Measurements from ENCODE around the gene PPID. TPM values are rescaled to one million over a fixed set of nuclear protein-coding genes. Genes with fewer than 3 reads are reported as not detected.

The PPID gene
- total RNA-seq, 2 donors from 2014 or later: 38.9 to 40.3 TPM

DNA sequence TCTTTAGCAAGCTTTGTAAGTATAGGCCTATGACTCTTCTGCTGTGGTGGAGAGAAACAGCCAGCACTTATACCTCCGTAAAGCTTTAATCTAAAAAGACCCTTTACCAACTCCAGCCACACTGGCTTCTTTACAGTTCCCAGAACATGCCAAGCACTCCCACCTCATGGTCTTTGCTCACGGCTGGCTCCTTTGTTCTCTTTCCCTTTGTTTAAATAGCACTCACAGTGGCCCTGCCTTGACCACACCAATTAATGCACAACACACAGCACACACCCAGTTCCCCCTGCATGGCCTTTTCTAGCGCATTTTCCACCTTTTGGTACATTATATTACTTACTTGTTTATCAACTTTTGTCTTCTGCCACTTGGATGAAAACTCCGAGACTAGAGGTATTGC lies 18.9 kb downstream of the PPID start:
- peaks cover 19% of the 10 kb centered on the region for H3K4me1 Mint-ChIP-seq
- no peaks in the 10 kb centered on the region for H3K27me3 Mint-ChIP-seq (ENCODE audit: insufficient read depth)
- no peaks in the 10 kb centered on the region for H3K9me3 Mint-ChIP-seq
- H3K9me3 ChIP-seq (ENCODE audit: control insufficient read depth, low read length): no peaks in the 10 kb centered on the region
- H3K36me3 ChIP-seq (ENCODE audit: control insufficient read depth, insufficient read depth, low read length): peaks cover 34% of the 10 kb centered on the region
- H3K9ac ChIP-seq (ENCODE audit: extremely low read depth, low read length, poor library complexity, severe bottlenecking): no peak overlapping the region
- H3K27ac Mint-ChIP-seq: no peak overlapping the region
- H3K27me3 ChIP-seq (ENCODE audit: control insufficient read depth, insufficient read depth, low read length, poor library complexity, severe bottlenecking): no peaks in the 10 kb centered on the region
- no peak overlapping the region for H3K4me3 Mint-ChIP-seq
- no peak overlapping the region for H3K4me3 ChIP-seq (ENCODE audit: low read length)
- TF ChIP-seq, protein P1, sequence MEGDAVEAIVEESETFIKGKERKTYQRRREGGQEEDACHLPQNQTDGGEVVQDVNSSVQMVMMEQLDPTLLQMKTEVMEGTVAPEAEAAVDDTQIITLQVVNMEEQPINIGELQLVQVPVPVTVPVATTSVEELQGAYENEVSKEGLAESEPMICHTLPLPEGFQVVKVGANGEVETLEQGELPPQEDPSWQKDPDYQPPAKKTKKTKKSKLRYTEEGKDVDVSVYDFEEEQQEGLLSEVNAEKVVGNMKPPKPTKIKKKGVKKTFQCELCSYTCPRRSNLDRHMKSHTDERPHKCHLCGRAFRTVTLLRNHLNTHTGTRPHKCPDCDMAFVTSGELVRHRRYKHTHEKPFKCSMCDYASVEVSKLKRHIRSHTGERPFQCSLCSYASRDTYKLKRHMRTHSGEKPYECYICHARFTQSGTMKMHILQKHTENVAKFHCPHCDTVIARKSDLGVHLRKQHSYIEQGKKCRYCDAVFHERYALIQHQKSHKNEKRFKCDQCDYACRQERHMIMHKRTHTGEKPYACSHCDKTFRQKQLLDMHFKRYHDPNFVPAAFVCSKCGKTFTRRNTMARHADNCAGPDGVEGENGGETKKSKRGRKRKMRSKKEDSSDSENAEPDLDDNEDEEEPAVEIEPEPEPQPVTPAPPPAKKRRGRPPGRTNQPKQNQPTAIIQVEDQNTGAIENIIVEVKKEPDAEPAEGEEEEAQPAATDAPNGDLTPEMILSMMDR (conservative IDR thresholded peaks at IDR 0.05): no peak
- H3K4me1 ChIP-seq (ENCODE audit: control insufficient read depth, insufficient read depth, low read length): no peaks in the 10 kb centered on the region
- H3K27ac ChIP-seq (ENCODE audit: low read depth, low read length): no peak overlapping the region
- WGBS, 2 experiments (ENCODE audit: insufficient coverage in 1 of 2, insufficient read length in 1 of 2): 70 to 87% methylated on average over 2 to 4 of the region's 4 CpGs
- H3K36me3 Mint-ChIP-seq (ENCODE audit: low read depth): peaks cover 26% of the 10 kb centered on the region
- DNase-seq: no peak

DNA sequence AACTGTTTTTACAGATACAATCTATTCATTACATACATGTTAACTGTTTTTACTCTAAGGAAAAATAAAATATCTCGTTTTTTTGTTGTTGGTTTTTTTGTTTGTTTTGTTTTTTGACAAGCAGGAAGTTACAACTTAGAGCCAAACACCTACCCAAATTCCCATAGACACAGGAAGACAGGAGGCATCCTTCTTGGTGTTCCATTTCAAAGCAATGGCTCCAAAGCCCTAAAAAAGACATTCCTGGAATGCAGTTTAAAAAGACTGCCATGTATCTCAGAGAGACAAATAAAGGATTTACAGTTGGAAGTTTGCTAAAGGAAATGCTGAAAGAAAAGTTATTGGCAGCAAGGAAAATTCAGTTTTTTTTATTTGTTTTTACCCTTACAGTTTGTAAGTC lies 34.4 kb downstream of the PPID start:
- no peaks in the 10 kb centered on the region for H3K27me3 ChIP-seq (ENCODE audit: control insufficient read depth, insufficient read depth, low read length, poor library complexity, severe bottlenecking)
- peaks cover 8% of the 10 kb centered on the region for H3K36me3 Mint-ChIP-seq (ENCODE audit: low read depth)
- no peaks in the 10 kb centered on the region for H3K36me3 ChIP-seq (ENCODE audit: control insufficient read depth, insufficient read depth, low read length)
- WGBS, 2 experiments (ENCODE audit: insufficient coverage in 1 of 2, insufficient read length in 1 of 2): no CpG with 5 or more reads among the region's 1 CpG
- H3K27ac Mint-ChIP-seq: no peak overlapping the region
- H3K27ac ChIP-seq (ENCODE audit: low read depth, low read length): no peak overlapping the region
- no peak overlapping the region for H3K9ac ChIP-seq (ENCODE audit: extremely low read depth, low read length, poor library complexity, severe bottlenecking)
- no peak for DNase-seq
- H3K27me3 Mint-ChIP-seq (ENCODE audit: insufficient read depth): no peaks in the 10 kb centered on the region
- H3K4me1 Mint-ChIP-seq: peaks cover 3% of the 10 kb centered on the region
- no peak overlapping the region for H3K4me3 ChIP-seq (ENCODE audit: low read length)
- H3K4me3 Mint-ChIP-seq: no peak overlapping the region
- H3K9me3 ChIP-seq (ENCODE audit: control insufficient read depth, low read length): no peaks in the 10 kb centered on the region
- H3K9me3 Mint-ChIP-seq: no peaks in the 10 kb centered on the region
- H3K4me1 ChIP-seq (ENCODE audit: control insufficient read depth, insufficient read depth, low read length): no peaks in the 10 kb centered on the region
- TF ChIP-seq, protein P1 (conservative IDR thresholded peaks at IDR 0.05): no peak

DNA sequence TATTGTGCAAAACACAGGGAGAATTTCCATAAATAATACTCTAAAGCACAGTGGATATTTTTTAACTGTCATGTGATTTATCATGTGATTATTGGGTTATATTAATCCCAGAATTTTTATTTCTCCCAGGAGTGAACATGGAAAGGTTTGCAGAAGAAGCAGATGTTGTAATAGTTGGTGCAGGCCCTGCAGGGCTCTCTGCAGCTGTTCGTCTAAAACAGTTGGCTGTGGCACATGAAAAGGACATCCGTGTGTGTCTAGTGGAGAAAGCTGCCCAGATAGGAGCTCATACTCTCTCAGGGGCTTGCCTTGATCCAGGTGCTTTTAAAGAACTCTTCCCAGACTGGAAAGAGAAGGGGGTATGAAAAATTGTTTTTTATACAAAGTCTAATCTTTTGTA lies 41.1 kb downstream of the PPID start:
- Mint-ChIP-seq H3K4me1 (no peaks in the 10 kb centered on the region), H3K27ac (peak overlapping the region; percentile 30), H3K9me3 (no peaks in the 10 kb centered on the region), H3K27me3 (ENCODE audit: insufficient read depth) (no peaks in the 10 kb centered on the region), H3K36me3 (ENCODE audit: low read depth) (no peaks in the 10 kb centered on the region), H3K4me3 (no peak overlapping the region)
- TF ChIP-seq, protein P1 (conservative IDR thresholded peaks at IDR 0.05): no peak
- Histone ChIP-seq H3K27ac (ENCODE audit: low read depth, low read length) (no peak overlapping the region), H3K9me3 (ENCODE audit: control insufficient read depth, low read length) (no peaks in the 10 kb centered on the region), H3K36me3 (ENCODE audit: control insufficient read depth, insufficient read depth, low read length) (no peaks in the 10 kb centered on the region), H3K4me3 (ENCODE audit: low read length) (no peak overlapping the region), H3K9ac (ENCODE audit: extremely low read depth, low read length, poor library complexity, severe bottlenecking) (no peak overlapping the region), H3K4me1 (ENCODE audit: control insufficient read depth, insufficient read depth, low read length) (no peaks in the 10 kb centered on the region), H3K27me3 (ENCODE audit: control insufficient read depth, insufficient read depth, low read length, poor library complexity, severe bottlenecking) (no peaks in the 10 kb centered on the region)
- WGBS, 2 experiments (ENCODE audit: insufficient coverage in 1 of 2, insufficient read length in 1 of 2): 89 to 100% methylated on average over 2 of the region's 2 CpGs
- no peak for DNase-seq
